DMS53 (cell line): ENCODE measurements around the gene PRDM7.
"Not testable (repeated sequence)": the region's sequence is repeated elsewhere in the genome, so short reads cannot be mapped to it uniquely, and the experiment has no call there.

Source experiments
- DNase-seq: peaks from one replicate; lab custom pipeline; 2025; lab: John Stamatoyannopoulos, UW

Gene PRDM7

GRCh38 chr16:90077240-90077756 lies at the start of gene PRDM7:
PRDM7 (minus strand) TSS chr16:90077331; CDS start chr16:90075910, 1,421 bp downstream.
- DNase-seq, result peak; percentile 98

GRCh38 chr16:90121846-90122245 lies 44.7 kb upstream of the PRDM7 start:
- not testable (repeated sequence) for DNase-seq

GRCh38 chr16:90107617-90108016 lies 30.5 kb upstream of the PRDM7 start:
- DNase-seq, result not testable (repeated sequence)

- DNase-seq, result not testable (repeated sequence)
These were observed 29.9 kb upstream of the PRDM7 start for GRCh38 chr16:90107060-90107459.

- not testable (repeated sequence) for DNase-seq
These were observed 29.1 kb upstream of the PRDM7 start for GRCh38 chr16:90106271-90106670.

- not testable (repeated sequence) for DNase-seq
These were observed 27.6 kb upstream of the PRDM7 start for GRCh38 chr16:90104725-90105124.

GRCh38 chr16:90102086-90102884 lies 25.2 kb upstream of the PRDM7 start:
- not testable (repeated sequence) for DNase-seq

GRCh38 chr16:90101332-90101731 lies 24.2 kb upstream of the PRDM7 start:
- DNase-seq, result not testable (repeated sequence)

- not testable (repeated sequence) for DNase-seq
These were observed 23.7 kb upstream of the PRDM7 start for GRCh38 chr16:90100790-90101189.

- not testable (repeated sequence) for DNase-seq
These were observed 23.1 kb upstream of the PRDM7 start for GRCh38 chr16:90100229-90100628.

GRCh38 chr16:90098936-90099335 lies 21.8 kb upstream of the PRDM7 start:
- not testable (repeated sequence) for DNase-seq

GRCh38 chr16:90097010-90097684 lies 20.0 kb upstream of the PRDM7 start:
- DNase-seq, result not testable (repeated sequence)

GRCh38 chr16:90094791-90095190 lies 17.7 kb upstream of the PRDM7 start:
- not testable (repeated sequence) for DNase-seq

GRCh38 chr16:90094296-90094695 lies 17.2 kb upstream of the PRDM7 start:
- not testable (repeated sequence) for DNase-seq

- DNase-seq, result not testable (repeated sequence)
These were observed 16.7 kb upstream of the PRDM7 start for GRCh38 chr16:90093799-90094198.

- DNase-seq, result not testable (repeated sequence)
These were observed 15.7 kb upstream of the PRDM7 start for GRCh38 chr16:90092781-90093180.

- no peak for DNase-seq
These were observed 7.3 kb upstream of the PRDM7 start for GRCh38 chr16:90084215-90084950.

GRCh38 chr16:90083139-90083538 lies 6.0 kb upstream of the PRDM7 start:
- DNase-seq, result no peak

GRCh38 chr16:90081606-90081970 lies 4.5 kb upstream of the PRDM7 start:
- peak; percentile 62 for DNase-seq

- DNase-seq, result no peak
These were observed 1.4 kb upstream of the PRDM7 start for GRCh38 chr16:90078579-90078895.

- peak; percentile 81 for DNase-seq
These were observed 837 bp upstream of the PRDM7 start for GRCh38 chr16:90077757-90078578.
